AG10803 (cell line): ENCODE measurements around the gene PBX3.

Experiments used
- DNase-seq: peaks from one replicate; pipeline ENCODE4 v3.0.0; 2010; ENCODE audit warnings: low read depth
- H3K4me3 ChIP-seq: 2 replicates; pipeline ENCODE4 v1.5.1; 2011; ENCODE audit warnings: mild to moderate bottlenecking, low read length, control low read depth
- CTCF ChIP-seq: conservative IDR thresholded peaks from 2 replicates; pipeline ENCODE4 v1.5.1; 2011; ENCODE audit warnings: mild to moderate bottlenecking, low read length, control low read depth, inconsistent platforms

The PBX3 gene

GRCh38 chr9:125706651-125707471 is 40.3 kb upstream of the PBX3 start, which contains the start of gene MAPKAP1:
Gene MAPKAP1 (minus strand): TSS chr9:125707208. CDS start chr9:125672574, 34,634 bp downstream.
- peak within 1 kb of the TSS; percentile 88 for H3K4me3 ChIP-seq
- TF ChIP-seq CTCF = no peak
- DNase-seq = peak; percentile 96

- TF ChIP-seq CTCF = no peak
- DNase-seq = no peak
- H3K4me3 ChIP-seq = peak overlapping the region; percentile 23
These were observed 39.7 kb upstream of the PBX3 start for GRCh38 chr9:125707472-125707804.

GRCh38 chr9:125726456-125727132 is 20.6 kb upstream of the PBX3 start:
- TF ChIP-seq CTCF = no peak
- peak; percentile 31 for DNase-seq
- no peak overlapping the region for H3K4me3 ChIP-seq

GRCh38 chr9:125730168-125730567 is 17.0 kb upstream of the PBX3 start:
- TF ChIP-seq CTCF = no peak
- DNase-seq = no peak
- no peak overlapping the region for H3K4me3 ChIP-seq

- DNase-seq = no peak
- TF ChIP-seq CTCF = no peak
- no peak overlapping the region for H3K4me3 ChIP-seq
These were observed 14.6 kb upstream of the PBX3 start for GRCh38 chr9:125732562-125732961.

GRCh38 chr9:125739436-125739835 is 7.7 kb upstream of the PBX3 start:
- H3K4me3 ChIP-seq = no peak overlapping the region
- DNase-seq = no peak
- TF ChIP-seq CTCF = no peak

GRCh38 chr9:125742657-125743056 is 4.5 kb upstream of the PBX3 start:
- no peak for DNase-seq
- no peak overlapping the region for H3K4me3 ChIP-seq
- no peak for TF ChIP-seq CTCF
